ENCODE data around the gene CWC22. TPM values are rescaled to one million over a fixed set of nuclear protein-coding genes. Genes with fewer than 3 reads are reported as not detected.

Gene CWC22
- total RNA-seq, 1 donor from 2014 or later: 14.0 TPM

GRCh38 chr2:179899666-179900065, 107.4 kb downstream of the CWC22 start:
- no peak overlapping the region for H3K4me3 Mint-ChIP-seq (ENCODE audit: unreplicated experiment)
- no peak for TF ChIP-seq CTCF (IDR thresholded peaks at IDR 0.05)
- H3K4me1 Mint-ChIP-seq (ENCODE audit: low read depth): no peaks in the 10 kb centered on the region
- peaks cover 9% of the 10 kb centered on the region for H3K27me3 Mint-ChIP-seq (ENCODE audit: low read depth)
- no peak overlapping the region for H3K27ac Mint-ChIP-seq (ENCODE audit: unreplicated experiment)
- peaks cover 12% of the 10 kb centered on the region for H3K9me3 Mint-ChIP-seq (ENCODE audit: low read depth)
- no peak for DNase-seq (ENCODE audit: low spot score)
- peaks cover 2% of the 10 kb centered on the region for H3K36me3 Mint-ChIP-seq (ENCODE audit: low read depth)

DNA sequence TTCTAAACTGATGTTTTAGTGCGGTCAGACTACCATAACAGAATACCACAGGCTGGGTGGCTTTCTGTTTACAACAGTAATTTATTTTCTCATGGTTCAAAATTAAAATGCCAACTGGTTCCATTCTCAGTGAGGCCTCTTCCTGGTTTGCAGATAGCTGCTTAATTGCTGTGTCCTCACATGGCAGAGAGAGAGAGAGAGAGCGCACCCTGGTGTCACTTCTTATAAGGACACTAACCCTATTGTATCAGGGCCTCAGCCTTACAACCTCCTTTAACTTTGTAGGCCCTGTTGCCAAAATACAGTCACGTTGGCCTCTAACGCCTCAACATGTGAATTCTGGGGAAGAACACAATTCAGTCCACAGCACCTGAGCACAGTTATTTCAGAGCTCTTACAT, 108.2 kb downstream of the CWC22 start:
- H3K4me1 Mint-ChIP-seq (ENCODE audit: low read depth): no peaks in the 10 kb centered on the region
- peak; percentile 41 for TF ChIP-seq CTCF (IDR thresholded peaks at IDR 0.05)
- no peak for DNase-seq (ENCODE audit: low spot score)
- peaks cover 9% of the 10 kb centered on the region for H3K27me3 Mint-ChIP-seq (ENCODE audit: low read depth)
- H3K27ac Mint-ChIP-seq (ENCODE audit: unreplicated experiment): no peak overlapping the region
- no peak overlapping the region for H3K4me3 Mint-ChIP-seq (ENCODE audit: unreplicated experiment)
- H3K36me3 Mint-ChIP-seq (ENCODE audit: low read depth): no peaks in the 10 kb centered on the region
- peaks cover 4% of the 10 kb centered on the region for H3K9me3 Mint-ChIP-seq (ENCODE audit: low read depth)

Other genes starting within 250 kb of the CWC22 start
- 0.25 to 0.56 TPM (median 0.41 TPM) in 3 replicates for gene ZNF385B, start 145.7 kb downstream of the CWC22 start, total RNA-seq

All from chondrocyte (in vitro differentiated cells).